H9 (cell line): Measurements from ENCODE around the gene VPS41. TPM values are rescaled to one million over a fixed set of nuclear protein-coding genes. Genes with fewer than 3 reads are reported as not detected.

Source experiments
- DNase-seq: peaks from one replicate; pipeline ENCODE4 v3.0.0-alpha.2; 2017
- H2AFZ ChIP-seq: one replicate; pipeline ENCODE4 v1.6.1; 2013; ENCODE audit warnings: mild to moderate bottlenecking, low read length, control low read depth, moderate library complexity
- H2AK5ac ChIP-seq: 2 replicates; pipeline ENCODE4 v1.6.1; 2013; ENCODE audit warnings: low read length, control low read depth, mixed read lengths; ENCODE audit not compliant: insufficient read length
- H2BK120ac ChIP-seq: one replicate; pipeline ENCODE4 v1.6.1; 2013; ENCODE audit warnings: low read depth, mild to moderate bottlenecking, low read length, control low read depth, inconsistent platforms; ENCODE audit not compliant: poor library complexity, severe bottlenecking
- H2BK12ac ChIP-seq: 2 replicates; pipeline ENCODE4 v1.6.1; 2013; ENCODE audit warnings: low read length, control low read depth, mixed read lengths, low read depth; ENCODE audit not compliant: insufficient read length
- H2BK15ac ChIP-seq: 2 replicates; pipeline ENCODE4 v1.6.1; 2013; ENCODE audit warnings: low read depth, low read length, control low read depth
- H2BK20ac ChIP-seq: one replicate; pipeline ENCODE4 v1.6.1; 2013; ENCODE audit warnings: low read depth, mild to moderate bottlenecking, low read length, control low read depth, inconsistent platforms; ENCODE audit not compliant: poor library complexity, severe bottlenecking
- H2BK5ac ChIP-seq: 2 replicates; pipeline ENCODE4 v1.6.1; 2013; ENCODE audit warnings: low read length, control low read depth, mixed read lengths; ENCODE audit not compliant: insufficient read length
- H3K14ac ChIP-seq: 2 replicates; pipeline ENCODE4 v1.6.1; 2013; ENCODE audit warnings: low read length, control low read depth; ENCODE audit not compliant: insufficient read depth
- H3K18ac ChIP-seq: 2 replicates; pipeline ENCODE4 v1.6.1; 2013; ENCODE audit warnings: low read depth, mild to moderate bottlenecking, mixed read lengths, low read length, control low read depth; ENCODE audit not compliant: insufficient read length
- H3K23ac ChIP-seq: 2 replicates; pipeline ENCODE4 v1.6.1; 2013; ENCODE audit warnings: low read length, control low read depth, mixed read lengths, low read depth; ENCODE audit not compliant: insufficient read length
- H3K23me2 ChIP-seq: 2 replicates; pipeline ENCODE4 v1.6.1; 2013; ENCODE audit warnings: low read depth, mild to moderate bottlenecking, mixed read lengths, low read length, control low read depth; ENCODE audit not compliant: insufficient read length, poor library complexity, severe bottlenecking
- H3K27ac ChIP-seq: 2 replicates; pipeline ENCODE4 v1.5.1; 2013; ENCODE audit warnings: low read length, control low read depth, mixed read lengths, low read depth; ENCODE audit not compliant: insufficient read length
- H3K27me3 ChIP-seq: 2 replicates; pipeline ENCODE4 v1.6.1; 2013; ENCODE audit warnings: low read length, control low read depth, inconsistent platforms; ENCODE audit not compliant: insufficient read depth
- H3K4ac ChIP-seq: 2 replicates; pipeline ENCODE4 v1.6.1; 2013; ENCODE audit warnings: low read depth, mild to moderate bottlenecking, control low read depth, inconsistent platforms, low read length, moderate library complexity
- H3K4me1 ChIP-seq: 2 replicates; pipeline ENCODE4 v1.6.1; 2013; ENCODE audit warnings: low read length, control low read depth, inconsistent platforms; ENCODE audit not compliant: insufficient read depth
- H3K4me2 ChIP-seq: 2 replicates; pipeline ENCODE4 v1.6.1; 2013; ENCODE audit warnings: low read length, control low read depth, mixed read lengths; ENCODE audit not compliant: insufficient read length, insufficient read depth
- H3K56ac ChIP-seq: 2 replicates; pipeline ENCODE4 v1.6.1; 2013; ENCODE audit warnings: low read depth, mild to moderate bottlenecking, mixed read lengths, low read length, control low read depth; ENCODE audit not compliant: insufficient read length
- H3K79me1 ChIP-seq: 2 replicates; pipeline ENCODE4 v1.6.1; 2013; ENCODE audit warnings: low read depth, mild to moderate bottlenecking, moderate library complexity, low read length, control low read depth, inconsistent platforms; ENCODE audit not compliant: insufficient read depth, poor library complexity, severe bottlenecking
- H3K79me2 ChIP-seq: 2 replicates; pipeline ENCODE4 v1.6.1; 2013; ENCODE audit warnings: low read length, control low read depth, inconsistent platforms; ENCODE audit not compliant: insufficient read depth
- H3K9ac ChIP-seq: 2 replicates; pipeline ENCODE4 v1.6.1; 2013; ENCODE audit warnings: low read length, control low read depth, mixed read lengths; ENCODE audit not compliant: insufficient read length; ENCODE audit errors: extremely low read depth
- H3K9me3 ChIP-seq: one replicate; pipeline ENCODE4 v1.6.1; 2013; ENCODE audit warnings: low read depth, low read length, inconsistent platforms; ENCODE audit not compliant: control insufficient read depth
- H3T11ph ChIP-seq: one replicate; pipeline ENCODE4 v1.6.1; 2013; ENCODE audit warnings: mild to moderate bottlenecking, low read length, control low read depth, inconsistent platforms
- H4K20me1 ChIP-seq: one replicate; pipeline ENCODE4 v1.6.1; 2013; ENCODE audit not compliant: control insufficient read depth, insufficient read length, insufficient read depth
- H4K5ac ChIP-seq: 2 replicates; pipeline ENCODE4 v1.6.1; 2013; ENCODE audit warnings: low read depth, mild to moderate bottlenecking, mixed read lengths, low read length, control low read depth; ENCODE audit not compliant: insufficient read length
- H4K8ac ChIP-seq: replicated peaks from 2 replicates; pipeline ENCODE4 v1.6.1; 2013; ENCODE audit warnings: low read length, control low read depth, mixed read lengths, low read depth; ENCODE audit not compliant: insufficient read length
- H4K91ac ChIP-seq: 2 replicates; pipeline ENCODE4 v1.6.1; 2013; ENCODE audit warnings: low read depth, mild to moderate bottlenecking, moderate library complexity, mixed read lengths, low read length, control low read depth; ENCODE audit not compliant: insufficient read length
- H3K27ac Mint-ChIP-seq, 3 experiments: 2 replicates in 2 of 3; 3 replicates in 1 of 3; pipeline ENCODE4 v1.8.0; 2020 to 2021; ENCODE audit warnings: mixed read lengths in 3 of 3, mild to moderate bottlenecking in 1 of 3, moderate library complexity in 1 of 3
- H3K27me3 Mint-ChIP-seq: 2 replicates; pipeline ENCODE4 v1.8.0; 2021; ENCODE audit warnings: low read depth, mild to moderate bottlenecking, moderate library complexity, mixed read lengths
- H3K36me3 Mint-ChIP-seq, 3 experiments: 2 replicates in 2 of 3; 3 replicates in 1 of 3; pipeline ENCODE4 v1.8.0; 2020 to 2021; ENCODE audit warnings: low read depth in 3 of 3, mixed read lengths in 3 of 3; ENCODE audit not compliant: insufficient read depth in 1 of 3
- H3K4me1 Mint-ChIP-seq, 2 experiments: 2 replicates each; pipeline ENCODE4 v1.8.0; 2020; ENCODE audit warnings: mixed read lengths in 2 of 2
- H3K4me3 Mint-ChIP-seq, 2 experiments: 2 replicates in 1 of 2; 3 replicates in 1 of 2; pipeline ENCODE4 v1.8.0; 2020 to 2021; ENCODE audit warnings: mild to moderate bottlenecking in 2 of 2, mixed read lengths in 2 of 2, moderate library complexity in 1 of 2
- H3K9me3 Mint-ChIP-seq, 2 experiments: 2 replicates in 1 of 2; 3 replicates in 1 of 2; pipeline ENCODE4 v1.8.0; 2020; ENCODE audit warnings: mild to moderate bottlenecking in 2 of 2, mixed read lengths in 2 of 2, moderate library complexity in 1 of 2
- WGBS: extraction: QIAGEN DNeasy Blood & Tissue Kit; methylation state at CpG from one replicate; pipeline ENCODE4 v1.1.7; 2013; ENCODE audit warnings: missing lambda C conversion rate, low lambda C conversion rate, mixed read lengths; ENCODE audit not compliant: insufficient read length; ENCODE audit errors: extremely low coverage; 5-methylcytosine and 5-hydroxymethylcytosine counted together
- total RNA-seq: library from RNA; stranded (reverse); gene quantifications from 2 replicates; pipeline ENCODE4 v1.2.1, GENCODE V29; 2021
- TF ChIP-seq, protein P1 (sequence below): fragments of 200-600 bp; sonication (generic); conservative IDR thresholded peaks from 3 replicates; pipeline ENCODE4 v1.8.0; 2021; ENCODE audit warnings: antibody characterized with exemption, mild to moderate bottlenecking

The VPS41 gene
- total RNA-seq, 1 experiment from 2014 or later, result 49.3 TPM

DNA sequence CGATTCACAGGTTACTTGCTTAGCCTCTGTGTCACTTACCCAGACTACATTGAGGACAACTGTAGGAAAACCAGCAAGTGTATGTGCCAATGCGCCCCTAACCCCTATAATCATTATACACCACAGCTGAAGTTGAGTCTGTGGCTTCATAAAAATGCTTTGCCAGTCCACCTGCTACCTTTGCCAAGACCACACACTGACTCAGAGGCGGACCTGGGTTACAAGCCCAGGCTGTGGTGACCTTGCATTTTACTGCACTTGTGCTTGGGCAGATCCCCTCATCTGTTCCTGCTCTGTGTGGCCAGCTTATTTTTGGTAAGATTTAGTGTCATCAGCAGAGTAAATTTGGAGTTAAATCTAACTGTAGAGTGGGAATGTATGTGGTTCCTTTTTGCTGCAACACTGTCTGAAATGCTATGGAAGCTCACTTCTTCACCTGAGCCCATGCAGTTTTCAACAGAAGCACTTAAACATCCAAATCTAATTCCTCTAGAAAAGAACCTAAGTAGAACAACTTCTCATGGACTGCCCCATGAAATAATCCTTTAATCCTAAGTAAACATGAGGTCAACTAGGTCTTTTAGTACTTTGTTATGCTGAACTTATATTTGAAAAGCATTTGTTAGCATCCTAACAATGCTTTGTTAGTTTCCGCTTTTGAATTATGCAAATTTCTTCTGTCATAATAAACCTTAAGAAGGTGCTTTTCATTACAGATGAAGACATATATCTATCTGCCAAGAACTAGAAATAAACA is 181.6 kb downstream of the VPS41 start:
- Histone ChIP-seq H3K79me2 (no peaks in the 10 kb centered on the region), H3K18ac (no peak overlapping the region), H2BK15ac (no peak overlapping the region), H3T11ph (no peak overlapping the region), H2BK5ac (no peak overlapping the region), H2AFZ (no peak overlapping the region), H2BK20ac (no peak overlapping the region), H3K23me2 (no peaks in the 10 kb centered on the region), H3K4me1 (no peaks in the 10 kb centered on the region), H4K91ac (no peak overlapping the region), H4K20me1 (no peaks in the 10 kb centered on the region), H4K5ac (no peak overlapping the region), H3K23ac (no peak overlapping the region), H4K8ac (no peak overlapping the region), H3K9me3 (no peaks in the 10 kb centered on the region), H3K27me3 (no peaks in the 10 kb centered on the region), H3K4me2 (no peak overlapping the region), H3K27ac (no peak overlapping the region), H3K56ac (no peak overlapping the region), H3K14ac (no peak overlapping the region), H2AK5ac (no peak overlapping the region), H2BK12ac (no peak overlapping the region), H2BK120ac (no peak overlapping the region), H3K79me1 (no peaks in the 10 kb centered on the region), H3K4ac (no peak overlapping the region), H3K9ac (no peak overlapping the region)
- Mint-ChIP-seq H3K4me3 (no peak overlapping the region), H3K27ac (peak overlapping the region in 2 of 3 experiments; percentile 58 to 76; a peak in 3 of 7 replicates), H3K9me3 (no peaks in the 10 kb centered on the region), H3K36me3 (peaks cover 3 to 25% (median 11%) of the 10 kb centered on the region in 3 experiments), H3K27me3 (no peaks in the 10 kb centered on the region), H3K4me1 (peaks cover 17 to 22% of the 10 kb centered on the region in 2 experiments)
- no CpG with 5 or more reads among the region's 4 CpGs for WGBS
- DNase-seq, result no peak
- TF ChIP-seq, protein P1, sequence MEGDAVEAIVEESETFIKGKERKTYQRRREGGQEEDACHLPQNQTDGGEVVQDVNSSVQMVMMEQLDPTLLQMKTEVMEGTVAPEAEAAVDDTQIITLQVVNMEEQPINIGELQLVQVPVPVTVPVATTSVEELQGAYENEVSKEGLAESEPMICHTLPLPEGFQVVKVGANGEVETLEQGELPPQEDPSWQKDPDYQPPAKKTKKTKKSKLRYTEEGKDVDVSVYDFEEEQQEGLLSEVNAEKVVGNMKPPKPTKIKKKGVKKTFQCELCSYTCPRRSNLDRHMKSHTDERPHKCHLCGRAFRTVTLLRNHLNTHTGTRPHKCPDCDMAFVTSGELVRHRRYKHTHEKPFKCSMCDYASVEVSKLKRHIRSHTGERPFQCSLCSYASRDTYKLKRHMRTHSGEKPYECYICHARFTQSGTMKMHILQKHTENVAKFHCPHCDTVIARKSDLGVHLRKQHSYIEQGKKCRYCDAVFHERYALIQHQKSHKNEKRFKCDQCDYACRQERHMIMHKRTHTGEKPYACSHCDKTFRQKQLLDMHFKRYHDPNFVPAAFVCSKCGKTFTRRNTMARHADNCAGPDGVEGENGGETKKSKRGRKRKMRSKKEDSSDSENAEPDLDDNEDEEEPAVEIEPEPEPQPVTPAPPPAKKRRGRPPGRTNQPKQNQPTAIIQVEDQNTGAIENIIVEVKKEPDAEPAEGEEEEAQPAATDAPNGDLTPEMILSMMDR, result no peak
